H4 (cell line): Measurements from ENCODE around the gene AOX1. TPM values are rescaled to one million over a fixed set of nuclear protein-coding genes. Genes with fewer than 3 reads are reported as not detected.
A peak's percentile ranks its signal among the peaks of the same experiment; 100 is the strongest.
"Not testable (repeated sequence)": the region's sequence is repeated elsewhere in the genome, so short reads cannot be mapped to it uniquely, and the experiment has no call there.

Experiments used
- DNase-seq: peaks from one replicate; pipeline ENCODE4 v3.0.0-alpha.2; 2015; ENCODE audit warnings: low spot score
- total RNA-seq: library from RNA; depleted of rRNA; stranded (reverse); fragments of >200 nt; shearing (Covaris generic); gene quantifications from 2 replicates; pipeline ENCODE4 v1.2.3, GENCODE V29; 2014; rRNA removed

The AOX1 gene
- total RNA-seq, 1 experiment from 2014 or later, result 3.3 TPM

GRCh38 chr2:200702044-200702443, 116.2 kb downstream of the AOX1 start:
- DNase-seq, result no peak

DNA sequence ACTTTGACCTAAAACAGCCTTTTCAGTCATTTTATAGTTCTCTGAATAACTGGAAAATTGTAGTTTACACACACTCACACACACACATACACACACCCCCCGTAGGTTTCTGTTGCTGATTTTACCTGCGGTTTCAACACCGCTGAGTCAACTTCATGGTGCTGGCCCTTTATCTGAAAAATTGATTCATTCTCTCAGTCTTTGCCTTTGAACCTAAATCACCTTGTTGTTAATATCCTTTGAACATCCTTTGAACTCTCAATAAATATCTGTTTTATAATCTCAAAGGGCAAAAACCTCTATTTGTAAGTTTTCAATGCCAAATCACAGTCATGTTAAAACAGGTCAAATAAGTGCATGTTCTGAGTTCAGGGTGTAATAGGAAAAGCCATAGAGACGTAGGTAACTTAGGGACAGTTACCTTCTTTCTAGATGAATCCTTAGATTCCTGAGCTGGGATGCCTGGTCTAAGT, 116.9 kb downstream of the AOX1 start:
- no peak for DNase-seq

GRCh38 chr2:200703127-200703925, 117.5 kb downstream of the AOX1 start:
- DNase-seq, result peak; percentile 55

- no peak for DNase-seq
Observed at GRCh38 chr2:200703926-200704637, 118.3 kb downstream of the AOX1 start.

DNA sequence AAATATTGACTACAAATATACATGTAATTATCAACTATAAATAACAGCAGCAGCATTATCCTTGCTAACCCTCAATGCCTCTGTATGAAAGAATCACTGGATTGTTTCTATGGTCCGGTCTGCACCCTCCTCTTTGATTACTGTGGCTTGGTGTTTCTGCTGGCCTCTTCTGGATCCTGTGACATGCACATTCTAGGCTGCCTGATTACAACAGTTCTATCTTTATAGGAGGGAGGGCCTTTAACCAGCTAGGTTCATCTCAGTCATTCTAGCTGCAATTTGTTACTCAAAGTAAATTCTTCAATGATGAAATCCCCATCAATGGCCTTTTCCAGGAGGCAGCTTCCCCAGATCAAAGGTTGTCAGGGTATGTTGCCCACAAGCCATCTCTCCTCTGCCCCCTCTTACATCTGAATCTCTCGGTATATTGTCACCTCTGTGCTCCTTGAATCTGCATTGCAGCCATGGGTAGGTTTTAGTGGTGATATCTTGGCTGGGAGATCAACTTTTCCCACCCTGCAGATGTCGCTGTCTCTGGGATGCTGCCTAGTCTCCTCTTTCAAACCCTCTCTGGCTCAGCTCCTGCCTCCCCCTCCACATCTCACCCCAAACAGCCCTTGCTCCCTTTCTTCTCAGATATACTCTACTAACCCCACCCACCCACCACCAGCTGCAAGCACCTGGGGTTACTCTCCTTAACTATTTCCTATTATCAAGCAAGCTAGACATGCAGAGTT, 119.7 kb downstream of the AOX1 start:
- DNase-seq, result no peak

GRCh38 chr2:200708943-200709342, 123.1 kb downstream of the AOX1 start:
- no peak for DNase-seq

DNA sequence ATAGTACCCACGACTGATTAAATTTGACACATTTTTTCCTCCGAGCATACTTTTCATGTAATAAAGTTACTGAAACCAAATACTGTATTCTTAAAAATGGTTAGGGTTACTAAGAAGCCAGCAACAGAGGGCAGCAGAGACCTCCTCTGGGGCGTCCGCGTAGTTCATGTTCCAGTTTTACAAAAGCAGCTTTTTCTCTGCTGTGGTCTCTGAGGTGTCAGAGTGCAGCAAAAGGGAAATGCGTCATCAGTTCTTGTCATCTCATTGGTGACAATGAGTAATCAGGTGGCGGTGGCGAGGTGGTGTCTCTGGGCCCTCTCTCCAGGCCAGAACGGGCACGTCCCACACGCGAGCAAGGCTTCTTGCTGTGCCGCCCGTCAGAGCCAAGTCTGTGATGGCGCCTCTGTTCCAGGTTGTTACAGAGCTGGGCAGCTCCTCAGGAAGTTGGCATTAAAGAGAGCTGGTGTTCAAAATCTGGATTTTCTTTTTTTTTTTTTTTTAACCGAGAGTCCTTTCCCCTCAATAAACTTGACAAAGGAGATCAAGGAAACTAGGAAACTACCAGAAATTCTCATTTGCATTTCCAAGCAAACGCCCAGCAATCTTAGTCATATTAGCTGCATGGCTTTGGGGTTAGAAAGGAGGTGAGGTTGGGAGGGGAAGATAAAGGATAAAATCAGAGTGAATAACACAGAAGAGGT, 127.3 kb downstream of the AOX1 start:
- peak; percentile 99 for DNase-seq

DNA sequence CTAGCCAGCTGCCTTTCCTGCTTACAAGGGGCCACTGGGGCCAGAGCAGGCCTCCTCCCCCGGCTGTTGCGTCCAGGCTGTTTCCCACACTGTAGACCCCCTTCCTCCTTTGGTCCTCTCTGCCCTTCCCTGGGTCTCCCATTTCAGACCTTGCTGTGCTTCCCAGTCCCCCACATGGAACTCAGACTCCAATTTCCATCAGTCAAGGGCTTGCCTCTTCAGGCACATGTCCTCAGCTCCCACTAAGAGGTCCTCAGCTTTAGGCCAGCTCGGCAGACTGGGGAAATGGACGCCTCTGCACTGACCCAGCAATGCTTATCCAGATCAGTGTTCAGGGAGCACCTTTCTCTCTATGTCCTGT, 127.9 kb downstream of the AOX1 start:
- no peak for DNase-seq

- DNase-seq, result not testable (repeated sequence)
Observed at GRCh38 chr2:200715014-200715413, 129.2 kb downstream of the AOX1 start.

DNA sequence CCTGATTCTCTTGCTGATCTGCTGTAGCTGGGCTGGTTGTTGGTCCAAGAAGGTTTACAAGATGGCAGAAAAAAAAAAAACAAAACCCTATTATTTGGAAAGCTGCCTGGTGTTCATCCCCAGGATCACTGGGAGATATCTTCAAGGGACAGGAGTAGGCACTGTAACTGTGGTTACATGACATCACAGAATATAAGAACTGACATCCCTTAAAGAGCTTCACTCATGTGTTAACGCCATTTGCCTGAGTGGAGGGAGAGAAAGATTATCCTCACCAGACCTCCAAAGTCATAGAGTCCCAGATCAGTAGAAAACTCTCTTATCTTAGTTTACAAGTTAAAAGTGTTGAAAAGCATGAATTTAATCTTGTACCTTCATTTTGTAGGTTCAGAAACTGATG, 130.6 kb downstream of the AOX1 start:
- DNase-seq, result no peak

Other genes starting within 250 kb of the AOX1 start
- 15.4 and 15.9 TPM in 2 replicates for gene KCTD18, start 75.9 kb upstream of the AOX1 start, total RNA-seq
- 7.0 and 10.8 TPM in 2 replicates for gene SGO2, start 59.8 kb upstream of the AOX1 start, total RNA-seq
- 327 and 428 TPM in 2 replicates for gene BZW1, start 225.9 kb downstream of the AOX1 start, total RNA-seq